IPS-18a (cell line): ENCODE measurements around the gene PANK4.

Experiments
- H3K27ac ChIP-seq: one replicate; pipeline ENCODE4 v1.5.1; 2013; ENCODE audit warnings: low read length
- H3K27me3 ChIP-seq: one replicate; pipeline ENCODE4 v1.6.1; 2013; ENCODE audit warnings: mild to moderate bottlenecking, low read length; ENCODE audit not compliant: control insufficient read depth, insufficient read depth
- H3K36me3 ChIP-seq: one replicate; pipeline ENCODE4 v1.6.1; 2013; ENCODE audit warnings: low read depth, low read length; ENCODE audit not compliant: control insufficient read depth
- H3K4me1 ChIP-seq: one replicate; pipeline ENCODE4 v1.6.1; 2013; ENCODE audit warnings: low read depth, low read length; ENCODE audit not compliant: control insufficient read depth
- H3K4me3 ChIP-seq: one replicate; pipeline ENCODE4 v1.5.1; 2013; ENCODE audit warnings: low read length
- H3K9ac ChIP-seq: one replicate; pipeline ENCODE4 v1.6.1; 2013; ENCODE audit warnings: mild to moderate bottlenecking, low read length, moderate library complexity
- H3K9me3 ChIP-seq: one replicate; pipeline ENCODE4 v1.6.1; 2013; ENCODE audit warnings: low read depth, low read length; ENCODE audit not compliant: control insufficient read depth

The PANK4 gene

GRCh38 chr1:2522230-2522629, 4.2 kb downstream of the PANK4 start:
- Histone ChIP-seq H3K4me3 (no peak overlapping the region), H3K9me3 (no peaks in the 10 kb centered on the region), H3K27me3 (peaks cover 6% of the 10 kb centered on the region), H3K9ac (no peak overlapping the region), H3K4me1 (peaks cover 7% of the 10 kb centered on the region), H3K36me3 (peaks cover 38% of the 10 kb centered on the region), H3K27ac (no peak overlapping the region)

DNA sequence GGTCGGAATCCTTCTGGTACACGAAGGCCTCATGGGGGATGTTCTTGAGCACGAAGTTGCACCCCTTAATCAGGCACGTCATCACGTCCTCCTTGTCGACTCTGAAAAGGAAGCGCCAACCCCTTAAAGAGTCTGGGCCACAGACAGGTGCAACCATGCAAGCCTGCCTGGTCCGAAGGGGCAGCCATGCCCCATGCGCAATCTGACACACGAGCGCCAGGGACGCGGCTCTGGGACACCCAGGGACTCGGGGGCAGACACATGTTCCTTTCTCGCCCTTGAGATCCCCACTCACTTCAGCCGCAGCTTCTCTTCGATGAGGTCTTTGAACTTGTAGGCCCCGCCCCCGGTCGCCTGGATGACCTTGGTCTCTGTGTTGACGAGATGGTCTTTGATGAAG, 5.6 kb downstream of the PANK4 start:
- H3K27me3 ChIP-seq, result no peaks in the 10 kb centered on the region
- no peaks in the 10 kb centered on the region for H3K9me3 ChIP-seq
- no peak overlapping the region for H3K27ac ChIP-seq
- peaks cover 3% of the 10 kb centered on the region for H3K4me1 ChIP-seq
- no peak overlapping the region for H3K4me3 ChIP-seq
- H3K9ac ChIP-seq, result no peak overlapping the region
- H3K36me3 ChIP-seq, result peaks cover 45% of the 10 kb centered on the region

DNA sequence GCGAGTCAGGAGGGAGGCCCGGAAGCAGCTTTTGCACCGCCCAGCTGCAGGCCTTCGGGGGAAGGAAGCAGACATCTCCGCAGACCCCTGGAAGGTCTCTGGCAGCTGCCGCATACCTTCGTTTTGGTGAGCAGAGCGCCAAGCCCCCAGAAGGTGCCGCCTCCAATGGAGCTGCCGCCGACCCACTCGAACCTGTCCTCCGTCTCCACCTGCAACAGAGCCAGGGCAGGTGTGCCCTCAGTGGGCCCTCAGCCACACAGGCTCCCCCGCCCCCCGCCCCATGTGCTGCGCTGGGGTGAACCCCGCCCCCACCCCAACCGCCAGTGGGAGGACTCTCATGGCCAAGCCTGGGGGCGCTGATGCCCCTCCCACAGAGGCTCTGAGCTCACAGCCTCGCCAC, 6.2 kb downstream of the PANK4 start:
- Histone ChIP-seq H3K9me3 (no peaks in the 10 kb centered on the region), H3K4me1 (peaks cover under 1% of the 10 kb centered on the region), H3K27me3 (no peaks in the 10 kb centered on the region), H3K4me3 (no peak overlapping the region), H3K9ac (no peak overlapping the region), H3K36me3 (peaks cover 46% of the 10 kb centered on the region), H3K27ac (no peak overlapping the region)

DNA sequence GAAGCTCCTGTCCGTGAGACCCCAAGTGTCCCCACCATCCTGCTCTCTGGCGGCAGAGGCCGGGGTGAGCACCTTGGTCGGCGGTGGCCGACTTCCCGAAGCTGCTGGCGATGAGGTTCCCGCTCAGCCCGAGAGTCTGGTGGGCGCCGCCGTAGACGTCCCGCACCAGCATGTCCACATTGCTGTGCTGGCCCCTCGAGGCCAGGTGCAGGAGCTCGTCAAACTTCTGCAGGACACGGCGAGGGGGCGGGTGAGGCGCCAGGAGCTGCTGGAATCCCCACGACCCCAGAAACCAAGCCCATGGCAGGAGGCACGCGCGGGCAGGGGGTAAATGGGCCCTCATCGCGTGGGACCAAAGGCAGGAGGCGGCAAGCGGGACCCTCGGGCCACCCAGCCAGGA, 6.7 kb downstream of the PANK4 start:
- Histone ChIP-seq H3K4me1 (no peaks in the 10 kb centered on the region), H3K27ac (no peak overlapping the region), H3K4me3 (no peak overlapping the region), H3K9ac (no peak overlapping the region), H3K36me3 (peaks cover 50% of the 10 kb centered on the region), H3K9me3 (no peaks in the 10 kb centered on the region), H3K27me3 (no peaks in the 10 kb centered on the region)

DNA sequence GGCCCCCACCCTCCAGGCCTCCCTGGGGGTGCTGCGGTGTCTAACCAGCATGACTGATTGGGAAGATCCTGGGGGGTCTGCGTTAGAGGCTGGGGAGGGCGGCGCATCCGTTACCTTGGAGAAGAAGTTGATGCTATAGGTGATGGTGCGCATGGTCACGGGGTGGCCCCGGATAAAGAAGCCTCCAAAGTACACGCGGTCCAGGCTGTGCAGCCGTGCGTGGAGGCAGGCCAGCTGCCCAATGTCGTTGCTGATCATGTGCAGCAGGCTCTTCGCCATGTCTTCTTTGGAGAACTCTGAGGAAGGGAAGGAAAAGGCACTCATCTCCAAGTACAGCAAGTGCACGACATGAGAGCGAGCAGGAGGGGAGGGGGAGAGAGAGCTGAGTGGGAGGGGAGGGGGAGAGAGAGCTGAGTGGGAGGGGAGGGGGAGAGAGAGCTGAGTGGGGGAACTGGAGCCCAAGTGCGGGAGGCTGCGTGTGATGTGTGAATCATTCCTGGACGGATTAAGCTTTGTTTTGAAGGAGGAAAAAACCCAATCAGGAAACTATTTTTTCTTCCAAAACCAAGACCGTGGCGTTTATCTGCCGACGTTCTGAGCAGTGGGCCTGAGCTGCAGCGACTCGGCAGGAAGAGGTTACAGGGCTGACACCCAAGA, 7.2 kb downstream of the PANK4 start:
- H3K9me3 ChIP-seq, result no peaks in the 10 kb centered on the region
- H3K27ac ChIP-seq, result no peak overlapping the region
- no peaks in the 10 kb centered on the region for H3K4me1 ChIP-seq
- H3K27me3 ChIP-seq, result no peaks in the 10 kb centered on the region
- H3K9ac ChIP-seq, result no peak overlapping the region
- H3K36me3 ChIP-seq, result peaks cover 50% of the 10 kb centered on the region
- H3K4me3 ChIP-seq, result no peak overlapping the region

DNA sequence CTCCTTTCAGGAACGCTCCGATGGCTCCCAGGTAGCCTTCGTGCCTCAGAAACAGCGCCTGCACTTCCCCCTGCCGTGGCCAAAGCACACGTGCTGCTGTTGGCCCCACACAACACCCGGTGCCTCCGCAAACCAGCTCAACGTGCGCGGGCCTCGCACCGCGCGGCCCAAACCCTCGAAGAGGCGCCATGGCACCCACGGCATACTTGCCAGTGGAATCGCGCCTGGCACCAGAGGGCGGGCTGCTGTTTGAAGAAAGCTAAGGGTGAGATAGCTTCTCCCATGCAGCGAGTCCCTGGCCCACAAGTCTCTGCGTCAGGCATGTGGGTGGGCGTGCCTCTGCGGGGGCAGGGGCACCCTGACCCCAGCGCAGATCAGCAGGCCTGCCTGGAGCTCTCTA, 7.9 kb downstream of the PANK4 start:
- Histone ChIP-seq H3K36me3 (peaks cover 56% of the 10 kb centered on the region), H3K4me1 (no peaks in the 10 kb centered on the region), H3K9ac (no peak overlapping the region), H3K27ac (no peak overlapping the region), H3K4me3 (no peak overlapping the region), H3K9me3 (no peaks in the 10 kb centered on the region), H3K27me3 (no peaks in the 10 kb centered on the region)

GRCh38 chr1:2517966-2518365, 8.4 kb downstream of the PANK4 start:
- peaks cover 59% of the 10 kb centered on the region for H3K36me3 ChIP-seq
- H3K27ac ChIP-seq, result no peak overlapping the region
- H3K27me3 ChIP-seq, result no peaks in the 10 kb centered on the region
- no peak overlapping the region for H3K9ac ChIP-seq
- no peaks in the 10 kb centered on the region for H3K9me3 ChIP-seq
- no peak overlapping the region for H3K4me3 ChIP-seq
- H3K4me1 ChIP-seq, result no peaks in the 10 kb centered on the region

- H3K9ac ChIP-seq, result no peak overlapping the region
- H3K9me3 ChIP-seq, result no peaks in the 10 kb centered on the region
- H3K4me1 ChIP-seq, result no peaks in the 10 kb centered on the region
- H3K27ac ChIP-seq, result no peak overlapping the region
- no peaks in the 10 kb centered on the region for H3K27me3 ChIP-seq
- peaks cover 59% of the 10 kb centered on the region for H3K36me3 ChIP-seq
- no peak overlapping the region for H3K4me3 ChIP-seq
These were observed 9.4 kb downstream of the PANK4 start for GRCh38 chr1:2516946-2517345.

DNA sequence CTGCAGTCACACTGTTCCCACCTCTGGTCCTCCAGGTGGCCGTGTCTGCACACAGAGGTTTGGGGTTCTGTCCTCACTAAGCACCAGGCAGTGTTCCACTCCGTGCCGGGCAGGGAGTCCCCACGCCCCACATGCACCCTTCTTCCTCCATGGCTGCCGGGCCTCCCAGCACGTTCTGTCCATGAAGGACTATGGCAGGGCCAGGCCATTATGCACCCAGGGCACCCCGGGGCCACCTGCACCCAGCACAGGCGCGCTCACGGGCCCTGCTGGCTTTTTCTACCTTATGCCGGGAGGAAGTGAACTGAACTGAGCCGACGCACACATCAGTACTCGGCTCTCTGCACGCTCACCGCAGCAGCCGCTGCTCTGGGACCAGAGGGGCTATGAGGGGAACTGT, 10.3 kb downstream of the PANK4 start:
- no peak overlapping the region for H3K4me3 ChIP-seq
- H3K36me3 ChIP-seq, result peaks cover 62% of the 10 kb centered on the region
- no peaks in the 10 kb centered on the region for H3K27me3 ChIP-seq
- H3K9me3 ChIP-seq, result no peaks in the 10 kb centered on the region
- H3K9ac ChIP-seq, result no peak overlapping the region
- no peak overlapping the region for H3K27ac ChIP-seq
- no peaks in the 10 kb centered on the region for H3K4me1 ChIP-seq

GRCh38 chr1:2515763-2516080, 10.7 kb downstream of the PANK4 start:
- H3K27ac ChIP-seq, result no peak overlapping the region

GRCh38 chr1:2514863-2515762, 11.3 kb downstream of the PANK4 start:
- H3K9me3 ChIP-seq, result no peaks in the 10 kb centered on the region
- no peaks in the 10 kb centered on the region for H3K4me1 ChIP-seq
- H3K4me3 ChIP-seq, result no peak overlapping the region
- no peak overlapping the region for H3K9ac ChIP-seq
- no peak overlapping the region for H3K27ac ChIP-seq
- no peaks in the 10 kb centered on the region for H3K27me3 ChIP-seq
- H3K36me3 ChIP-seq, result peaks cover 64% of the 10 kb centered on the region

More at GRCh38 chr1:2515763-2516080, 10.7 kb downstream of the PANK4 start:
- no peaks in the 10 kb centered on the region for H3K27me3 ChIP-seq
- no peak overlapping the region for H3K9ac ChIP-seq
- H3K4me1 ChIP-seq, result no peaks in the 10 kb centered on the region
- no peaks in the 10 kb centered on the region for H3K9me3 ChIP-seq
- H3K36me3 ChIP-seq, result peaks cover 62% of the 10 kb centered on the region
- H3K4me3 ChIP-seq, result no peak overlapping the region
